ENCODE measurements around the gene RGS17.
"Not testable (repeated sequence)": the region's sequence is repeated elsewhere in the genome, so short reads cannot be mapped to it uniquely, and the experiment has no call there.

RGS17 gene

GRCh38 chr6:153131037-153131981 is at the start of gene RGS17:
RGS17 (minus strand) TSS chr6:153131282; CDS start chr6:153044018, 87,264 bp downstream.
- DNase-seq (ENCODE audit: low read depth in 2 of 2), result peak in 1 of 2 donors; percentile 8

- DNase-seq (ENCODE audit: low read depth in 2 of 2), result no peak
Observed at GRCh38 chr6:153172815-153173214, 41.7 kb upstream of the RGS17 start.

DNA sequence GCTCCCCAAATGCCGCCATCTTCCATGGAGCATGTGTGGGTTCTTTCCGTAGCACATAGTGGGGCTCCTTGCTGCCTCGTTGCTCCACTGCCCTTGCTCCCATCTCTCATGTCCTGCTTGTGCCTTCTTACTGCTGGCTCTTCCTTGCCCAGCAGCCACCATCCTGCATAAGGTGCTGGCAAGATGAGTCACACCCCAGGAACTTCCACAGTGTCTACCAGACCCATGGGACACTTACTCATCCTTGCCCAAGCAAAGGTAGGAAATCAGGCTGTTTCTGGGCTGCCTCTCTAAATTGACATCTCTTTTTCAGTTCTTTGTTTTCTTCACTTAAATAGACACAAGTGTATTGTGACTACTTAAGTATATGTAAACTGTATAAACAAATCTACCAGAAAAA is 39.4 kb upstream of the RGS17 start:
- DNase-seq (ENCODE audit: low read depth in 2 of 2), result no peak

GRCh38 chr6:153167907-153168306 is 36.8 kb upstream of the RGS17 start:
- DNase-seq (ENCODE audit: low read depth in 2 of 2), result no peak

GRCh38 chr6:153167061-153167891 is 36.2 kb upstream of the RGS17 start:
- DNase-seq (ENCODE audit: low read depth in 2 of 2), result no peak

DNA sequence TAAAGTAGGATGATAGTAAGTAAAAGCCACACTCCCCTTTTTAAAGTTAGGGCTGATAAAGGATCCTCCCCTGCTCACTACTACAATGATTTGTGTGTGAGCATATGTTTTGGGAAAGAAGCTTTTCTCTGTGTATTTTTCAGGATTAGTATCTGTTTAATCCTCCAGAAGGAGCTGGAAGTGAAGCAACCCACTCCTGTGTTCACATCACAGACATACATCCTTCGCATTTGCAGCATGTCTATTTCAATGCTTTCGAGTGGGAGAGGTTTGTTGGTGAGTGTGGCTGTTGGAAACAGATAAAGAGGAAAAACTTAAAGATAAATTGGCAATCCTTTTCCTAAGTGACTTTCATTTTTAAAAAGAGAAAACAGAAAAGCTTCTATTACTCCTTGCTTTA is 31.6 kb upstream of the RGS17 start:
- no peak for DNase-seq (ENCODE audit: low read depth in 2 of 2)

DNA sequence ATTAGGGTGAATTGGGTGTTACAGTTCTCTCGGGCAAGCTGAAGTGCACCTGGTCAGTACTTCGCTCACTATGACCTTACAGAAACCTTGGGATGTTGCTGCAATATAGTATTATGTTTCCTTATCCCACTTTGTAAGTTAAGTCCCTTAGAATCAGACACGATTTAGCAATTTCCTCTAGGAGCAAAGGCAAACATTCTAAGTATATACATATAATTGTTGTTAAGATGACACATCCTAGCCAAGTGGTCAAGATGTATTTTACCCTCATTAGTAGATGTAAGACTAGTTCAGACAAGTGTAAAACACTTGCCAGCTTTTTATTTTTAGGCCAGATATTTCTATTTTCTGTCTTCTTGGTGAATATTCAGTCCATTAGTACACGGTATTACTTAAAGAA is 31.1 kb upstream of the RGS17 start:
- DNase-seq (ENCODE audit: low read depth in 2 of 2), result no peak

DNA sequence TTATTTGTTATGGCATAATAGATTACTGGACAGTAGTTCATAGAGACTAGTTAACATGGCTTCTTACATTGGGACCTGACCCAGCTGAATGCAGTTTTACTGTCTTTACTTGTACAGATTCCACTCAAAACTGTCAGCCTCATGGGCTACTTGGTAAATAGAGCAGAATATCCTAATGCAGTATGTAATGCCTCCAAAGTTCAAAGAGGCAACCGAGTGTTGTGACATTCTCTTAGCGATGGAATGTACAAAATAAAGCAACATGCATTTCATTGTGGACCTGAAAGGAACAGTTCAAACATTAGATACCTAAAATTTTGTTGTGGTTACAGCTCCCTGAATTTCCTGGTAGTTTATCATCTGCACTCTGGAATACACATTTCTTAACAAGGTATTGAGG is 29.1 kb upstream of the RGS17 start:
- no peak for DNase-seq (ENCODE audit: low read depth in 2 of 2)

GRCh38 chr6:153150752-153151440 is 19.8 kb upstream of the RGS17 start:
- no peak for DNase-seq (ENCODE audit: low read depth in 2 of 2)

GRCh38 chr6:153150371-153150751 is 19.3 kb upstream of the RGS17 start:
- DNase-seq (ENCODE audit: low read depth in 2 of 2), result no peak

DNA sequence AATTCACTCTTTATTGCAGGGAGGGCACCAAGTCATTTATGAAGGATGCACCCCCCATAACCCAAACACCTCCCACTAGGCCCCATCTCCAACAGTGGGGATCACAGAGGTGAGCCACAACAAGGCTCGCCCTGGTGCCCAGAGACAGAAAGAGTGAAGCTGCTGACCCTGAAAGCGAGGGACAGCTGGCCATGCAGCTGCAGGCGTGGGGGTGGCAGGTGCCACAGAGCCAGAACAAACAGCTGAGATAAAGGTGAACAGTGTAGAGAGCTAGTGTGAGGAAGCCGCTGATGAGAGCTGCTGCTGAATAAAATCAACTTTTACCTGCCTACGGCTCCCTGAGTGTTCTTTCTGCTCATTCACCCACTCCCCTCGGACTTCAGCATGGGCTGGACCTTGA is 18.8 kb upstream of the RGS17 start:
- no peak for DNase-seq (ENCODE audit: low read depth in 2 of 2)

- DNase-seq (ENCODE audit: low read depth in 2 of 2), result no peak
Observed at GRCh38 chr6:153146413-153146812, 15.3 kb upstream of the RGS17 start.

DNA sequence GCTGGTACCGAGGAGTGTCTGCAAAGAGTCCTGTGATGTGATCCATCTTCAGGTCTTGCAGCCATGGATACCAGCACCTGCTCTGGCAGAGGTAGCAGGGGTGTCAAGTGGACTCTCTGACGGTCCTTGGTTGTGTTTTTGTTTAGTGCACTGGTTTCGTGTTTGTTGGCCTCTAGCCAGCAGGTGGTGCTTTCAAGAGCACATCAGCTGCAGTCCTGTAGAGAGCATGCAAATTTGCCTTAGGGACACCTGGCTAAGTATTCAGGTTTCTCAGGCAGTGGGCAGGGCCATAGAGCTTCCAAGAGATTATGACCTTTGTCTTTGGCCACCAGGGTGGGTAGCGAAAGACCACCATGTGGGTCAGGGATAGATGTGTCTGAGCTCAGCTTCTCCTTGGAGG is 14.5 kb upstream of the RGS17 start:
- DNase-seq (ENCODE audit: low read depth in 2 of 2), result no peak

GRCh38 chr6:153143200-153143599 is 12.1 kb upstream of the RGS17 start:
- DNase-seq (ENCODE audit: low read depth in 2 of 2), result no peak

DNA sequence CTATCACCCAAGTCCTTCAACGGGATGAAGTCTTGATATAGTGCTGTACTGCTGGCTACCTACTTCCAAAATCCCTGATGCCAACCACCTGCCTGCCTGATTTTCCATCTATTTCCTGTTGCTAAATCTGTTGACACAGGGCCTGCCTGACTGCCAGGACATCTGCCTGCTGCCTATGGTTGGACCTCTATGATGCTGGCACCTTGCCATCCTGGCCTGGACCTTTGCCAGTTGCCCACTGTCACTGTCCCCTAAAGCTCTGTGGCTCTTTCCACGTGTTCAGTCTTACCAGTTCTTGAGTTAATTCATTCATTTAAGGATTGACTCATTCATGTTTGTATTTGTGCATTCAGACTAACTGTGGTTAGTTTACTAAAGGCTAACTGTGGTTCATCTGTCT is 9.2 kb upstream of the RGS17 start:
- DNase-seq (ENCODE audit: low read depth in 2 of 2), result no peak

GRCh38 chr6:153138930-153139329 is 7.8 kb upstream of the RGS17 start:
- DNase-seq (ENCODE audit: low read depth in 2 of 2), result no peak

DNA sequence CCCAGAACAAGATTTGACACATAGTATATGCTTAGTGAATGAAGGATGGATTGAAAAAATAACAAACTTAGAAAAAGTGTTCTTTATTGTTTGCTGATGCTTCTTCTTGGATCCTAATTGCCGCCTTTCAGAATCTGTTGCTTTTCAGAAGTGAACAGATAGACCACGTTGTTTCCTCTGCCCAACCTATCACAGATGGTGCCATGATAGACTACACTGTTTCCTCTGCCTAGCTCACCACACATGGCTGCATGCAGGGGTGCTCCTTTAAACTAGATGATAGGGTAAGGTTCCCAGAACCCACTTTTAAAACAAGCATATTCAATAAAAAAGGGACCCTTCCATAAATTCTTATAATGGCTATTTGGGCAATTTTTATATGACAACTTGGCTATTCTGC is 4.6 kb upstream of the RGS17 start:
- DNase-seq (ENCODE audit: low read depth in 2 of 2), result no peak

DNA sequence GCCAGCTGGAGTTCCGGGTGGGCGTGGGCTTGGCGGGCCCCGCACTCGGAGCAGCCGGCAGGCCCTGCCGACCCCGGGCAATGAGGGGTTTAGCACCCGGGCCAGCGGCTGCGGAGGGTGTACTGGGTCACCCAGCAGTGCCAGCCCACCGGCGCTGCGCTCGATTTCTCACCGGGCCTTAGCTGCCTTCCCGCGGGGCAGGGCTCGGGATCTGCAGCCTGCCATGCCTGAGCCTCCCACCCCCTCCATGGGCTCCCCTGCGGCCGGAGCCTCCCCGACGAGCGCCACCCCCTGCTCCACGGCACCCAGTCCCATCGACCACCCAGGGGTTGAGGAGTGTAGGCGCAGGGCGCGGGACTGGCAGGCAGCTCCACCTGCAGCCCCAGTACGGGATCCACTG is 2.6 kb upstream of the RGS17 start:
- not testable (repeated sequence) for DNase-seq (ENCODE audit: low read depth in 2 of 2)

GRCh38 chr6:153130515-153131036 is 506 bp downstream of the RGS17 start:
- no peak for DNase-seq (ENCODE audit: low read depth in 2 of 2)

GRCh38 chr6:153129873-153130514 is 1.1 kb downstream of the RGS17 start:
- DNase-seq (ENCODE audit: low read depth in 2 of 2), result no peak

DNA sequence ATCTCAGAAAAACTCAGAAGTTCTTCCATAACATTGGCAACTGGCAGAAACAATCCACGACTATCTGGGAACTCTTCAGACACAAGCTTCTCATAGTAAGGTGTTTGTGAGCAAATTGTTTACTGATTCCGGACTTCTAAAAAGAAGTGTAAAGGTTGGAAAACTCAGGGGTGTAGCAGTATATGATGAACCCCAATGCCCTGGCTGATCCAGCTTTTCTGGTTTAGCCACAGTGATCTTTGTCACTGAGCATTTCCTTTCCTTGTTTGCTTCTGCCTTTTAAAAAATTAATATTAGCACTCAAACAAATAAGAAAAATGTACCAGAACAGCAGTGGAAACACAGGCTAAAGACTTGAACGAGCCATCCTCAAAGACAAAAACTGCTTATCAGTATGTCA is 4.9 kb downstream of the RGS17 start:
- DNase-seq (ENCODE audit: low read depth in 2 of 2), result no peak
